Measurements from ENCODE around the gene CALHM4. TPM values are rescaled to one million over a fixed set of nuclear protein-coding genes. Genes with fewer than 3 reads are reported as not detected.
"Not testable (repeated sequence)": the region's sequence is repeated elsewhere in the genome, so short reads cannot be mapped to it uniquely, and the experiment has no call there.

The CALHM4 gene
- total RNA-seq, 6 experiments from 2014 or later = not detected

- peaks cover 0 to 24% (median 17%) of the 10 kb centered on the region in 4 donors for H3K36me3 ChIP-seq
Measured at GRCh38 chr6:116586738-116587137, 33.2 kb downstream of the CALHM4 start.

GRCh38 chr6:116595247-116595646 is 41.7 kb downstream of the CALHM4 start:
- Histone ChIP-seq H3K4me1 (no peaks in the 10 kb centered on the region), H3K27me3 (no peaks in the 10 kb centered on the region), H3K36me3 (peaks cover 0 to 40% (median 22%) of the 10 kb centered on the region in 4 donors), H3K9me3 (no peaks in the 10 kb centered on the region), H3K4me3 (no peak overlapping the region), H3K27ac (no peak overlapping the region)
- DNase-seq = no peak
- 71% methylated on average over 3 of the region's 3 CpGs for WGBS (ENCODE audit: insufficient coverage, low coverage, low lambda C conversion rate, missing lambda C conversion rate)
- no peak for TF ChIP-seq POLR2A (IDR thresholded peaks at IDR 0.05)
- TF ChIP-seq, protein P1, sequence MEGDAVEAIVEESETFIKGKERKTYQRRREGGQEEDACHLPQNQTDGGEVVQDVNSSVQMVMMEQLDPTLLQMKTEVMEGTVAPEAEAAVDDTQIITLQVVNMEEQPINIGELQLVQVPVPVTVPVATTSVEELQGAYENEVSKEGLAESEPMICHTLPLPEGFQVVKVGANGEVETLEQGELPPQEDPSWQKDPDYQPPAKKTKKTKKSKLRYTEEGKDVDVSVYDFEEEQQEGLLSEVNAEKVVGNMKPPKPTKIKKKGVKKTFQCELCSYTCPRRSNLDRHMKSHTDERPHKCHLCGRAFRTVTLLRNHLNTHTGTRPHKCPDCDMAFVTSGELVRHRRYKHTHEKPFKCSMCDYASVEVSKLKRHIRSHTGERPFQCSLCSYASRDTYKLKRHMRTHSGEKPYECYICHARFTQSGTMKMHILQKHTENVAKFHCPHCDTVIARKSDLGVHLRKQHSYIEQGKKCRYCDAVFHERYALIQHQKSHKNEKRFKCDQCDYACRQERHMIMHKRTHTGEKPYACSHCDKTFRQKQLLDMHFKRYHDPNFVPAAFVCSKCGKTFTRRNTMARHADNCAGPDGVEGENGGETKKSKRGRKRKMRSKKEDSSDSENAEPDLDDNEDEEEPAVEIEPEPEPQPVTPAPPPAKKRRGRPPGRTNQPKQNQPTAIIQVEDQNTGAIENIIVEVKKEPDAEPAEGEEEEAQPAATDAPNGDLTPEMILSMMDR (IDR thresholded peaks at IDR 0.05) = no peak
- intact Hi-C loops (cut with DNase I) = no loop called here
- no peak for ATAC-seq

More at GRCh38 chr6:116586738-116587137, 33.2 kb downstream of the CALHM4 start:
- H3K4me1 ChIP-seq = no peaks in the 10 kb centered on the region
- DNase-seq (no peak), ATAC-seq (no peak)
- H3K9me3 ChIP-seq = no peaks in the 10 kb centered on the region
- H3K27ac ChIP-seq = no peak overlapping the region
- intact Hi-C loops (cut with DNase I) = no loop called here
- TF ChIP-seq, protein P1 (IDR thresholded peaks at IDR 0.05) = no peak
- no peak for TF ChIP-seq POLR2A (IDR thresholded peaks at IDR 0.05)
- 93% methylated on average over 2 of the region's 2 CpGs for whole genome bisulfite sequencing (ENCODE audit: insufficient coverage, low coverage, low lambda C conversion rate, missing lambda C conversion rate)
- H3K4me3 ChIP-seq = no peak overlapping the region
- no peaks in the 10 kb centered on the region for H3K27me3 ChIP-seq

GRCh38 chr6:116596815-116597214 is 43.3 kb downstream of the CALHM4 start:
- intact Hi-C loops (cut with DNase I) = no loop called here
- H3K9me3 ChIP-seq = no peaks in the 10 kb centered on the region
- H3K4me1 ChIP-seq = no peaks in the 10 kb centered on the region
- TF ChIP-seq, protein P1 (IDR thresholded peaks at IDR 0.05) = no peak
- TF ChIP-seq POLR2A (IDR thresholded peaks at IDR 0.05) = no peak
- no peak for DNase-seq
- no peak overlapping the region for H3K4me3 ChIP-seq
- no peak for ATAC-seq
- WGBS (ENCODE audit: insufficient coverage, low coverage, low lambda C conversion rate, missing lambda C conversion rate) = 75% methylated on average over 4 of the region's 4 CpGs
- peaks cover 0 to 25% (median 10%) of the 10 kb centered on the region in 4 donors for H3K36me3 ChIP-seq
- H3K27ac ChIP-seq = no peak overlapping the region
- no peaks in the 10 kb centered on the region for H3K27me3 ChIP-seq

DNA sequence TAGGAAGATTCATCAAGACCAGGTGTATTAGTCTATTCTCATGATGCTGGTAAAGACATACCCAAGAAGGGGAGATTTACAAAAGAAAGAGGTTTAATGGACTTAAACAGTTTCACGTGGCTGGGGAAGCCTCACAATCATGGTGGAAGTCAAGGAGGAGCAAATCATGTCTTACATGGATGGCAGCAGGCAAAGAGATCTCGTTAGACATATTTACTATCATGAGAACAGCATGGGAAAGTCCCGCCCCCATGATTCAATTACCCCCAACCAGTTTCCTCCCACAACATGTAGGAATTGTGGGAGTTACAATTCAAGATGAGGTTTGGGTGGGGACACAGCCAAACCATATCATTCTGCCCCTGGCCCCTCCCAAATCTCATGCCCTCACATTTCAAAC is 50.4 kb downstream of the CALHM4 start:
- WGBS (ENCODE audit: insufficient coverage, low coverage, low lambda C conversion rate, missing lambda C conversion rate) = 70% methylated on average over 1 of the region's 3 CpGs
- H3K4me1 ChIP-seq; ATAC-seq; intact Hi-C loops (cut with DNase I); H3K9me3 ChIP-seq; H3K27me3 ChIP-seq; H3K27ac ChIP-seq; H3K4me3 ChIP-seq; DNase-seq; H3K36me3 ChIP-seq: not testable (repeated sequence)

GRCh38 chr6:116604868-116605267 is 51.3 kb downstream of the CALHM4 start:
- H3K4me1 ChIP-seq; intact Hi-C loops (cut with DNase I); H3K27ac ChIP-seq; H3K9me3 ChIP-seq; H3K36me3 ChIP-seq; DNase-seq; H3K27me3 ChIP-seq; H3K4me3 ChIP-seq; ATAC-seq: not testable (repeated sequence)
- 94% methylated on average over 3 of the region's 3 CpGs for WGBS (ENCODE audit: insufficient coverage, low coverage, low lambda C conversion rate, missing lambda C conversion rate)

GRCh38 chr6:116605935-116606334 is 52.4 kb downstream of the CALHM4 start:
- ATAC-seq (no peak), DNase-seq (no peak)
- Histone ChIP-seq H3K27ac (no peak overlapping the region), H3K27me3 (no peaks in the 10 kb centered on the region), H3K4me1 (no peaks in the 10 kb centered on the region), H3K36me3 (no peaks in the 10 kb centered on the region), H3K4me3 (no peak overlapping the region), H3K9me3 (no peaks in the 10 kb centered on the region)
- WGBS (ENCODE audit: insufficient coverage, low coverage, low lambda C conversion rate, missing lambda C conversion rate) = 95% methylated on average over 2 of the region's 4 CpGs
- intact Hi-C loops (cut with DNase I) = no loop called here
- TF ChIP-seq POLR2A (IDR thresholded peaks at IDR 0.05) = no peak
- TF ChIP-seq, protein P1 (IDR thresholded peaks at IDR 0.05) = no peak

All from right lobe of liver (tissue), 6 donors.